ENCODE data around the gene ZNF444.
"Not testable (repeated sequence)": the region's sequence is repeated elsewhere in the genome, so short reads cannot be mapped to it uniquely, and the experiment has no call there.

Gene ZNF444

GRCh38 chr19:56176881-56177280 is 35.8 kb downstream of the ZNF444 start:
- TF ChIP-seq, protein P1, sequence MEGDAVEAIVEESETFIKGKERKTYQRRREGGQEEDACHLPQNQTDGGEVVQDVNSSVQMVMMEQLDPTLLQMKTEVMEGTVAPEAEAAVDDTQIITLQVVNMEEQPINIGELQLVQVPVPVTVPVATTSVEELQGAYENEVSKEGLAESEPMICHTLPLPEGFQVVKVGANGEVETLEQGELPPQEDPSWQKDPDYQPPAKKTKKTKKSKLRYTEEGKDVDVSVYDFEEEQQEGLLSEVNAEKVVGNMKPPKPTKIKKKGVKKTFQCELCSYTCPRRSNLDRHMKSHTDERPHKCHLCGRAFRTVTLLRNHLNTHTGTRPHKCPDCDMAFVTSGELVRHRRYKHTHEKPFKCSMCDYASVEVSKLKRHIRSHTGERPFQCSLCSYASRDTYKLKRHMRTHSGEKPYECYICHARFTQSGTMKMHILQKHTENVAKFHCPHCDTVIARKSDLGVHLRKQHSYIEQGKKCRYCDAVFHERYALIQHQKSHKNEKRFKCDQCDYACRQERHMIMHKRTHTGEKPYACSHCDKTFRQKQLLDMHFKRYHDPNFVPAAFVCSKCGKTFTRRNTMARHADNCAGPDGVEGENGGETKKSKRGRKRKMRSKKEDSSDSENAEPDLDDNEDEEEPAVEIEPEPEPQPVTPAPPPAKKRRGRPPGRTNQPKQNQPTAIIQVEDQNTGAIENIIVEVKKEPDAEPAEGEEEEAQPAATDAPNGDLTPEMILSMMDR (IDR thresholded peaks at IDR 0.05; ENCODE audit: low read depth, low read length), result no peak

GRCh38 chr19:56177564-56178243 is 36.6 kb downstream of the ZNF444 start:
- TF ChIP-seq, protein P1 (IDR thresholded peaks at IDR 0.05; ENCODE audit: low read depth, low read length), result no peak

More at GRCh38 chr19:56176881-56177280, 35.8 kb downstream of the ZNF444 start:
- DNase-seq (ENCODE audit: extremely low read depth, low read depth), result no peak

DNA sequence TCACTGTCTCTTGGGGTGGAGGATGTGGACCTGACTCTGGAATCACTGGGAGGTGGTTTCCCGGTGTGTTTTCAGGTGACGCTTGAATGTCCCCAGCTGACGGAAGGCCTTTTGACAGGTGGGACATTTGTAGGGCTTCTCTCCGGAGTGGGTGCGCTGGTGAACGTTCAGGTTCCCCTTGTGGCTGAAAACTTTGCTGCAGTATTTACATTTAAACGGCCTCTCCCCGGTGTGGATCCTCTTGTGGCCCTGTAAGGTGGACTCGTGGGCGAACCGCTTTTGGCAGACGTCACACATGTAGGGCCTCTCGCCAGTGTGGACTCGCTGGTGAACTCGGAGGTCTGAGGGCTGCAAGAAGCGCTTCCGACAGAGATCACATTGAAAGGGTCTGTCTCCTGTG is 48.7 kb downstream of the ZNF444 start:
- TF ChIP-seq, protein P1 (IDR thresholded peaks at IDR 0.05; ENCODE audit: low read depth, low read length), result no peak
- no peak for DNase-seq (ENCODE audit: extremely low read depth, low read depth)

More at GRCh38 chr19:56177564-56178243, 36.6 kb downstream of the ZNF444 start:
- no peak for DNase-seq (ENCODE audit: extremely low read depth, low read depth)

- TF ChIP-seq, protein P1 (IDR thresholded peaks at IDR 0.05; ENCODE audit: low read depth, low read length), result no peak
- no peak for DNase-seq (ENCODE audit: extremely low read depth, low read depth)
Measured at GRCh38 chr19:56191115-56191514, 50.0 kb downstream of the ZNF444 start.

DNA sequence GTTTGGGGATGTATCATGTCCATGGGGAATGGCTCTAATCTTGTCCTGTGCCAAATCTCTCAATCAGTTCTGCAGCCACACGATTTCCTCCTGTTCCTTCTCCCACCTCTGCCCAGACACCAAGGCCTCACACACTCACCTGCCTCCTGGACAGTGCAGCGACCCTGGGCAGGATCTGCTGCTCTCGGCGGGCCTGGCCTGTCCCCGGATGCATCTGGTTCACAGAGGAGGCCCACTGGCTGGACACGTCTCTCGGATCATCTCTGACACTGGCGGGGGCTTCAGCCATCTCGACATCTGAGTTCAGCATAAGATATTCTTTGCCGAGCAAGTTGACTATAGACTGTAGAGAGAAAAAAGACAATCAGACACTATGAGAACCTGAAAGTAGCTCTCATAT is 50.6 kb downstream of the ZNF444 start:
- TF ChIP-seq, protein P1 (IDR thresholded peaks at IDR 0.05; ENCODE audit: low read depth, low read length), result no peak
- no peak for DNase-seq (ENCODE audit: extremely low read depth, low read depth)

GRCh38 chr19:56193981-56194640 is 53.0 kb downstream of the ZNF444 start:
- TF ChIP-seq, protein P1 (IDR thresholded peaks at IDR 0.05; ENCODE audit: low read depth, low read length), result no peak
- DNase-seq (ENCODE audit: extremely low read depth, low read depth), result no peak

GRCh38 chr19:56197646-56198045 is 56.6 kb downstream of the ZNF444 start, which contains the start of gene ZSCAN5B:
Gene ZSCAN5B, minus strand, starts transcription at chr19:56197783. Its CDS starts 4,731 bp downstream, at chr19:56193052.
- DNase-seq (ENCODE audit: extremely low read depth, low read depth), result not testable (repeated sequence)
